NCI-H82 (cell line): ENCODE data around the gene DRP2.
"Not testable (repeated sequence)": the region's sequence is repeated elsewhere in the genome, so short reads cannot be mapped to it uniquely, and the experiment has no call there.

Experiments
- DNase-seq: peaks from one replicate; lab custom pipeline; 2025; lab: John Stamatoyannopoulos, UW

The DRP2 gene

GRCh38 chrX:101219116-101219863 lies at the start of gene DRP2:
TSS of gene DRP2 (plus strand) at chrX:101219786. CDS start at chrX:101231648, 11,862 bp downstream.
- DNase-seq, result no peak

- DNase-seq, result no peak
Observed at GRCh38 chrX:101171883-101172400, 47.6 kb upstream of the DRP2 start.

- DNase-seq, result no peak
Observed at GRCh38 chrX:101176439-101176838, 43.1 kb upstream of the DRP2 start.

GRCh38 chrX:101184876-101185275 lies 34.7 kb upstream of the DRP2 start:
- not testable (repeated sequence) for DNase-seq

- not testable (repeated sequence) for DNase-seq
Observed at GRCh38 chrX:101187961-101188360, 31.6 kb upstream of the DRP2 start.

GRCh38 chrX:101190736-101191135 lies 28.9 kb upstream of the DRP2 start:
- no peak for DNase-seq

- no peak for DNase-seq
Observed at GRCh38 chrX:101191217-101191750, 28.3 kb upstream of the DRP2 start.

GRCh38 chrX:101195442-101196173 lies 24.0 kb upstream of the DRP2 start:
- no peak for DNase-seq

GRCh38 chrX:101203761-101204351 lies 15.7 kb upstream of the DRP2 start:
- DNase-seq, result no peak

- DNase-seq, result peak; percentile 56
Observed at GRCh38 chrX:101206471-101206870, 13.1 kb upstream of the DRP2 start.

- no peak for DNase-seq
Observed at GRCh38 chrX:101208152-101208905, 11.3 kb upstream of the DRP2 start.

- DNase-seq, result no peak
Observed at GRCh38 chrX:101210630-101211029, 9.0 kb upstream of the DRP2 start.

GRCh38 chrX:101217689-101218088 lies 1.9 kb upstream of the DRP2 start:
- DNase-seq, result no peak

GRCh38 chrX:101219864-101220346 lies 319 bp downstream of the DRP2 start:
- DNase-seq, result no peak

- DNase-seq, result no peak
Observed at GRCh38 chrX:101220662-101221260, 1.2 kb downstream of the DRP2 start.

- no peak for DNase-seq
Observed at GRCh38 chrX:101223226-101223625, 3.6 kb downstream of the DRP2 start.

- no peak for DNase-seq
Observed at GRCh38 chrX:101229170-101229569, 9.6 kb downstream of the DRP2 start.

- no peak for DNase-seq
Observed at GRCh38 chrX:101230636-101231035, 11.1 kb downstream of the DRP2 start.

- no peak for DNase-seq
Observed at GRCh38 chrX:101231080-101231479, 11.5 kb downstream of the DRP2 start.

- no peak for DNase-seq
Observed at GRCh38 chrX:101232316-101232715, 12.7 kb downstream of the DRP2 start.

GRCh38 chrX:101237041-101237440 lies 17.5 kb downstream of the DRP2 start:
- no peak for DNase-seq
